Calu3 (cell line): ENCODE data around the gene KIAA0040. TPM values are rescaled to one million over a fixed set of nuclear protein-coding genes. Genes with fewer than 3 reads are reported as not detected.

Experiments used
- BruUV-seq: library from RNA; stranded (reverse); fragments of 400-500 nt; replicated peaks from 2 replicates; lab custom pipeline; 2021; lab: Mats Ljungman, UMichigan
- CTCF ChIA-PET: fragments of 300-600 bp; sonication (Branson Sonifier 250); formaldehyde crosslinking; loops from one replicate; lab custom pipeline; 2022; ENCODE audit warnings: antibody characterized with exemption; lab: Charles Lee
- DNase-seq: peaks from one replicate; pipeline ENCODE4 v3.0.0; 2022
- H3K27ac Mint-ChIP-seq: one replicate; pipeline ENCODE4 v1.8.0; 2022; ENCODE audit warnings: mixed read lengths; ENCODE audit not compliant: unreplicated experiment
- H3K27me3 Mint-ChIP-seq: one replicate; pipeline ENCODE4 v1.8.0; 2022; ENCODE audit warnings: mixed read lengths; ENCODE audit not compliant: unreplicated experiment
- H3K36me3 Mint-ChIP-seq: one replicate; pipeline ENCODE4 v1.8.0; 2022; ENCODE audit warnings: mild to moderate bottlenecking, moderate library complexity, mixed read lengths; ENCODE audit not compliant: insufficient read depth, unreplicated experiment
- H3K4me1 Mint-ChIP-seq: one replicate; pipeline ENCODE4 v1.8.0; 2022; ENCODE audit warnings: mild to moderate bottlenecking, low read depth, mixed read lengths; ENCODE audit not compliant: unreplicated experiment
- H3K4me3 Mint-ChIP-seq: one replicate; pipeline ENCODE4 v1.8.0; 2022; ENCODE audit warnings: mild to moderate bottlenecking, low read depth, moderate library complexity, mixed read lengths; ENCODE audit not compliant: unreplicated experiment
- H3K9me3 Mint-ChIP-seq: one replicate; pipeline ENCODE4 v1.8.0; 2022; ENCODE audit warnings: low read depth, mixed read lengths; ENCODE audit not compliant: unreplicated experiment
- CTCF ChIP-seq: fragments of 200-600 bp; IDR thresholded peaks from one replicate; pipeline ENCODE4 v1.8.0; 2022; ENCODE audit warnings: antibody characterized with exemption; ENCODE audit not compliant: unreplicated experiment
- intact Hi-C: fragments of 100-400 bp; cut with micrococcal nuclease; formaldehyde crosslinking; loops from one replicate; pipeline ENCODE4 v1.10.0; 2022; ENCODE audit not compliant: unreplicated experiment
- total RNA-seq: library from RNA; stranded (reverse); gene quantifications from 2 replicates; pipeline ENCODE4 v1.2.3, GENCODE V29; 2022

The KIAA0040 gene
- total RNA-seq, 1 experiment from 2014 or later = 33.4 TPM

GRCh38 chr1:175147569-175147968, 45.0 kb downstream of the KIAA0040 start:
- intact Hi-C loops = no loop called here
- CTCF ChIA-PET = no interaction called here
- Mint-ChIP-seq H3K9me3 (no peaks in the 10 kb centered on the region), H3K4me1 (peaks cover 21% of the 10 kb centered on the region), H3K27me3 (peaks cover 83% of the 10 kb centered on the region), H3K27ac (no peak overlapping the region), H3K4me3 (no peak overlapping the region), H3K36me3 (no peaks in the 10 kb centered on the region)
- no peak for TF ChIP-seq CTCF
- no peak for DNase-seq
- BruUV-seq = no TSS peak

GRCh38 chr1:175146529-175147213, 45.9 kb downstream of the KIAA0040 start:
- CTCF ChIA-PET = interaction anchor here (0.6 to 1.4 kb wide), 16 partner anchors 8 to 1897 kb away, joined by 3 to 16 read pairs (median 4); no protein-coding TSS in a partner anchor
- Mint-ChIP-seq H3K4me3 (no peak overlapping the region), H3K36me3 (no peaks in the 10 kb centered on the region), H3K4me1 (peaks cover 14% of the 10 kb centered on the region), H3K27ac (no peak overlapping the region), H3K9me3 (no peaks in the 10 kb centered on the region), H3K27me3 (peaks cover 83% of the 10 kb centered on the region)
- DNase-seq = peak; percentile 83
- peak; percentile 89 for TF ChIP-seq CTCF
- intact Hi-C loops = no loop called here
- BruUV-seq = no TSS peak

GRCh38 chr1:175145899-175146528, 46.6 kb downstream of the KIAA0040 start:
- H3K9me3 Mint-ChIP-seq = no peaks in the 10 kb centered on the region
- no peak overlapping the region for H3K4me3 Mint-ChIP-seq
- CTCF ChIA-PET = interaction anchor here (0.6 to 1.4 kb wide), 16 partner anchors 9 to 1897 kb away, joined by 3 to 16 read pairs (median 4); no protein-coding TSS in a partner anchor
- no peak for TF ChIP-seq CTCF
- no peaks in the 10 kb centered on the region for H3K36me3 Mint-ChIP-seq
- H3K27me3 Mint-ChIP-seq = peaks cover 83% of the 10 kb centered on the region
- no TSS peak for BruUV-seq
- H3K4me1 Mint-ChIP-seq = peaks cover 7% of the 10 kb centered on the region
- H3K27ac Mint-ChIP-seq = no peak overlapping the region
- no peak for DNase-seq
- intact Hi-C loops = no loop called here

GRCh38 chr1:175138579-175138978, 54.0 kb downstream of the KIAA0040 start:
- CTCF ChIA-PET = no interaction called here
- Mint-ChIP-seq H3K4me3 (no peak overlapping the region), H3K27me3 (peaks cover 87% of the 10 kb centered on the region), H3K9me3 (no peaks in the 10 kb centered on the region), H3K36me3 (no peaks in the 10 kb centered on the region), H3K27ac (no peak overlapping the region), H3K4me1 (no peaks in the 10 kb centered on the region)
- no peak for DNase-seq
- BruUV-seq = no TSS peak
- intact Hi-C loops = no loop called here
- no peak for TF ChIP-seq CTCF
